ENCODE results near the gene GNAO1.

GRCh38 chr16:56202036-56202435 is 10.7 kb downstream of the GNAO1 start:
- TF ChIP-seq POLR2A (IDR thresholded peaks at IDR 0.05): no peak
- no peak for TF ChIP-seq CTCF (IDR thresholded peaks at IDR 0.05)
